SIG-M5 (cell line): ENCODE results near the gene LIMCH1.
"Not testable (repeated sequence)": the region's sequence is repeated elsewhere in the genome, so short reads cannot be mapped to it uniquely, and the experiment has no call there.

ENCODE experiments used
- DNase-seq: peaks from one replicate; lab custom pipeline; 2025; lab: John Stamatoyannopoulos, UW

LIMCH1 gene

DNA sequence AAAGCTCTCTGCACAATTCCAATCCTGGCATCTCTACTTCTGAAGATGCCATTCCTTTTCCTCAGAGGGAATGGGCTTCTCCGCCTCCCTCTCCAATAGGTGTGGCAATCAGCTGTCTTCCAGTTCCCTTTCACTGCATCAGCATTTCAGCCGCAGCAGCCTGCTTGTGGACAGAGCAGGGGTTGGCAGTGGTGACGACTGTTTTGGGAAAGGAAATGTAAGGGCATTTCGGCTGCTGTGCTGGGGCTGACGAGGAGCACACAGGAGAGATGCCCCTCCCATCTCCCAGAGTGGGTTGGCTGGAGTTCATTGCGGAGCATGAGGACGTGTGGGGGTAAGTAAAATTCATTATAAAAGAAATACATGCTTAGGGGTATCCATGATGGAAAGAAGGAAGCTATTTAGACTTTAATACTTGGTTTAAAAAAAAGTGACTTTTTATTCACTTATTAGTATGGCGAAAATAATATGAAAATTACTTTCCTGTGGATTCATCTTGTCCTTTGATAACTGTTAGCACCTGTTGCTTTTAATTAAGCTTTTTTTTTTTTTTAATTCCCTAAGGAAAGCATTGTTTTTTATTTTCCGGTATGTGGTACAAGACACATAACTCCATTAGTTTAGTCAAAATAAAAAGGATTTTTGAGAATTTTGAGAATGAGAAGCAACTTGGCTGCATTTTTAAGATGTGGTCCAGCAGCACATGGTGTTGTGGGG, at the start of gene LIMCH1:
LIMCH1 (plus strand) TSS at position 141 of the 717 bp plus-strand sequence. CDS start 67,839 bp downstream, outside the sequence.
- no peak for DNase-seq

- not testable (repeated sequence) for DNase-seq
Measured at GRCh38 chr4:41491081-41491576, 46.8 kb upstream of the LIMCH1 start.

DNA sequence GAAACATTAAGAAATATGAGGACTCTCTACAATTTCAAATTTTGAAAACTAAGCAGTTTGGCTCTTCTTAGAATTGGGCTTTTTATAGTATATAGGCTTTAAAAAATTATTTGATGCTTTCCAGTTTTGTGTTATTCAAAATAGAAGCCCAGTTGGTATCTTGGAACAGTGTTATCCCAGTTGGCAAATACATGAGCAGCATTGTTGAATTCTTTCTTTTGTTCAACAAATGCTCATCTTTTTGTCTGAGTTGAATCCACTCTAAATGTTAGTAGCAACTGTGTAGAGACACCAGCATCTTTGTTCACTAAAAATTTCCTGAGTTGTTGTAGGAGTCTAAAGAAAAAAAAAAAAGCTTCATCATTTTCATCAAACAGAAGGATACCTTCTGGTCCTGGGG, 41.0 kb upstream of the LIMCH1 start:
- DNase-seq, result no peak

DNA sequence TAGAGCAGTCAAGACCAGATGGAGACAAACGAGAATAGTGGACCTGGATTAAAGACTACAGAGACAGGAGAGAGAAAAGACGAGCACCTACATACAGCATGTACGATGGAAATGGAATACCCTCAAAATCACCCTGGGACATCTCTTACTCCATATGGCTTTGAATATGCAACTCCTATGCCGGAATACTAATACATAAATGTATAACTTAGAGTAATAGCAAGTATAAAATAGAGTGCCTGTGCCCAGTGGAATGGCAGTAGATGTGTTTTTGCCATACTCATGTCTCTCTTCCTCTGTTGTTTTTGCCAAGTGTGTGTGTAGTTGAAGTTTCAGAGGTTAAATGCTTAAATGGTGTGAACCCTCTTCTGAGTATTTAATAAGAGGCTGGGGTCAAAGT, 39.8 kb upstream of the LIMCH1 start:
- DNase-seq, result no peak

DNA sequence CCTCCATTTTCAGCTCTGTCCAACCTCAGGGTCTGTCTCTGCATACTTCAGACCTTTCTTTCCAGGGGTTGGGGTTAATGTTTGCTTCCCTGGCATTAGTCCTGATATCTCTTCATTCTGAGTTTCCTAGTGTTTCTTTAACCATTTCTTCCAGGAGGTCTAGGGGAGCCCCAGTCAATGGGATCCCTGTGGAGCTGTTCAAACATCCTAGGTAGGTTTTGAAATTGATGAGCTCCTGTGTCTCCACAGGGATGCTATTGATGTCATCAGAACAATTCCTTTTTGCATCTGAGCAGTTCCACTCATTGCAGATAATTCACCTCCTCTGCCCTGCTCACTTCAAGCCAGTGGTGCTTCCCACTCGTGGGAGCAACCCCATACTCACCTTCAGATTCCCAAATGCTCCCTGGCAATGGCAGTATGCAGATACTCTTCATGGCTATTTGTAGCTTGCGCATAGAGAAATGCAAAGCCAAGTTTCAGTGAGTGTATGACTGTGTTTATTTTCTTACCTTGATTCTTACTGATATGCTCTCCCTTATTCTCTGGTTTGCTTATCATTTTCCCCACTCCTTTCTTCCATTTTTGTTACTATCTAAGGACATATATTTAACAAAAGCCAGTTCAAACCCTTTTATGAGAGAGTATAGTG, 33.7 kb upstream of the LIMCH1 start:
- DNase-seq, result no peak

- no peak for DNase-seq
Measured at GRCh38 chr4:41505161-41505661, 32.7 kb upstream of the LIMCH1 start.

DNA sequence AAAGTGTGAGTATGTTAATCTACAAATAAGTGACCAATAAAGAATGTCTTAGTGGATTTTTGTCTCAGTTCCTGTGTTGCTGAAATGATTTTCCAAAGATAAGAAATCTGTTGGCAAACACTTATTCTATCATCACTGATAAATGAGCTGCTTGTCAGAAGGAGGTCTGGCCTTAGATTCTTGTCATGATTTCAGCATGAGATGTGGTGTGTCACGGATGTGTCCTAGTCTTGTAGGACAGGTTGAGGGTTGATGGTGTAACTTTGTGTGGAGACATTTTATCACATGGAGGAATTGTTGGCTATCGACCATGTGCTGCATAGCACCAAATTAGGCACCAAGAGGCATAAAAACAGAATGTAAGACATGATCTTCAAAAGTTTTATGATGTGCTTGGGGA, 31.8 kb upstream of the LIMCH1 start:
- DNase-seq, result no peak

- no peak for DNase-seq
Measured at GRCh38 chr4:41507291-41507947, 30.5 kb upstream of the LIMCH1 start.

- no peak for DNase-seq
Measured at GRCh38 chr4:41509451-41509866, 28.5 kb upstream of the LIMCH1 start.

GRCh38 chr4:41510179-41510578, 27.8 kb upstream of the LIMCH1 start:
- DNase-seq, result no peak

DNA sequence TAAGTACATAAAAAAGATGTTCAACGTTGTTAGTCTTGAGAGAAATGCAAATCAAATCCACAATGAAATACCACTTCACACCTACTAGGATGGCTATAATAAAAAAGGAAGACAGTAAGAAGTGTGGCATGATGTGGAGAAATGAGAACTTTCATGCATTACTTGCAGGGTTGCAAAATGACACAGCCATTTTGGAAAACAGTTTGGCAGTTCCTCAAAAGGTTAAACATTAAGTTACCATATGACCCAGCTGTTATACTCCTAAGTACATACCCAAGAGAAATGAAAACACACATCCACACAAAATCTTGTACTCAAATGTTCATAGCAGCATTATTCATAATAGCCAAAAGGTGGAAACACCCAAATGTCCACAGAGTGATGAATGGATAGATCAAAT, 25.8 kb upstream of the LIMCH1 start:
- DNase-seq, result peak; percentile 31

GRCh38 chr4:41512596-41512995, 25.4 kb upstream of the LIMCH1 start:
- DNase-seq, result peak; percentile 8

DNA sequence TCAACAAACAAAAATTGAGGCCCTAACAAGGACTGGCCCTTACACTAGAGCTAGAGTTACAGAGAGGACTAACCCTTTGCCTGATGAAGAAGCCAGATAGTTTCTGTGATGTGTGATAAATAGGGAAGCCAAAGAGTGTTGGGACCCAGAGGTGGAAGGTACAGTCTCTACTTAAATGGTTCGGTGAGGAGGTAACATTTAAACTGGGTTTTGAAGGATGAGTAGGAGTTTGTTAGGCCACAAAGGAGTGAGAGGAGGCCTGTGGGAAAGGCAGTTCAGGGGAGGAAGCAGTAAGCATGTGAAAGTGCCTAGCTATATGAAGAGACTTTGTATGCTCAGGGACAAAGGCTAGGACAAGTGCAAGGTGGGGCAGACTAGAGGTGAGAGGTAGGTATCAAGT, 23.8 kb upstream of the LIMCH1 start:
- no peak for DNase-seq

DNA sequence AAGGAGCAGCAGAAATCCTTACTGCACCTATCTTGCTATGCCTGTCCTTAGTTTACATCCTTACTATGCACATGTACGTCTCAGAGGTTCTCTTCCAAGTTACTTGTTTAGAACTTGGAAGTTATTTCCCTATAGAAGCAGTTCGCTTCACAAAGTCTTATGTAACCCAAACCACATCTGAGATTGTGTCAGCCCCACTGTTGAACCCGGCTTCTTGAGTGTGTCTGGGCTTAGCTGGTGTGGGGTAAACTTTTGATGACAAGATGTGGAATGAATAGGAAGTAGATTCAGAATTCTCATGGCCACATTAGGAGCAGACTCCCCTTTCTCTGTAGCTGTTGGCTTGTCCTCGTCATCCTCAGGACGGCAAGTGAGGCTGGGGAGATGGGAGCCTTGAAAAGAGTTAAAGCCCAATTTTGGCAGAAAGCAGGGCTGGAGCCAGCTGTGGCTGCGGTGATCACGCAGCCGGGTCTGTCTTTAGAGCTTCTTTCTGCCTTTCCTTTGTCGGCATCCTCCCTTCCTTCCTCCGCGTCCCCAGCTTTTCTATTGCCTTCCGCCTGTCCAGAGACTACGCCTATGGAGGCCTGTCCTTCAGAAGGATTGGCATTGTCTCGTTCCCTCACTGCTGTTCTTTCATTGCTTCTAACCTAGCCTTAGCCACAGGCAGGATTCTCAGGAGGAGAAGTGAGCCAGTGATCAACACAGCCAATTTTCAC, 23.0 kb upstream of the LIMCH1 start:
- DNase-seq, result peak; percentile 1

GRCh38 chr4:41517121-41517520, 20.8 kb upstream of the LIMCH1 start:
- DNase-seq, result no peak

- no peak for DNase-seq
Measured at GRCh38 chr4:41517747-41518146, 20.2 kb upstream of the LIMCH1 start.

DNA sequence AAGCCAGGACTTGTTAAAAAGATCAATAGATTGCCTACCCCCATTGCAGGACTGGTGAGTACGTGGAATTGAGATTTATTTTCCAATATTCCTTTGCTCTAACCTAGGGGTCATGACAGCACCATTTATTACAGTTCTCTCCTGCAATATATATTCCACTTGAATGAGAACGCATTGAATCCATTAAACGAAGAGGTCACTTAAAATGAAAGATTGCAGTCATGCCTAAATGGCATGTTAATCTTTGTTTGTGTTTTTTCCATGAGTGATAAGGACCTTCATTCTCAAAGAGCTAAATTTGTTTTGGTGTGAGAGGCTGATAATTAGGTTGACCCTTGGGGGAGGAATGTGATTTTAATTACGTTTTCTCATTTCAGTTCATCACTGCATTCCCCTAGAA, 13.5 kb upstream of the LIMCH1 start:
- no peak for DNase-seq

GRCh38 chr4:41525129-41525528, 12.8 kb upstream of the LIMCH1 start:
- DNase-seq, result no peak

- no peak for DNase-seq
Measured at GRCh38 chr4:41526628-41527027, 11.3 kb upstream of the LIMCH1 start.

GRCh38 chr4:41528512-41529205, 9.3 kb upstream of the LIMCH1 start:
- DNase-seq, result no peak

DNA sequence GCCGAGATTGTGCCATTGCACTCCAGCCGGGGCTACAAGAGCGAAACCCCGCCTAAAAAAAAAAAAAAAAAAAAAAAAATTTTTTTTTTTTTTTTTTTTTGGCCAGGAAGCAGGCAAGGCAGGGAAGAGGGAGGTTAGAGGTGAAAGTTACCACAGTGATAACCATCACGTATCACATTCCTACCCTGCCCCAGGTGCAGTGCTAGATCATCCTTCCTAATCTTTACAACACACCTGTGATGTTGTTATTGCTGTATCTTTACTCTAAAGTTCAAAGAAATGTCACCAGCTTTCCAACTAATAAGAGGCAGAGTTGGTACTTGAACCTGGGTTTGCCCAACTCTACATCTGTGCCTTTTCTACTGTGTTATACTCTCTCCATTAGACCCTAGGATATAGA, 7.2 kb upstream of the LIMCH1 start:
- DNase-seq, result no peak

GRCh38 chr4:41532336-41532735, 5.6 kb upstream of the LIMCH1 start:
- no peak for DNase-seq
